Medulla oblongata (tissue), 1 donor: ENCODE measurements around the gene FAM171A2.
"Not testable (repeated sequence)": the region's sequence is repeated elsewhere in the genome, so short reads cannot be mapped to it uniquely, and the experiment has no call there.

Source experiments
- DNase-seq: peaks from one replicate; pipeline ENCODE4 v3.0.0-alpha.2; 2015; ENCODE audit errors: extremely low spot score

Gene FAM171A2

GRCh38 chr17:44383861-44384260, 20.2 kb upstream of the FAM171A2 start:
- DNase-seq: no peak

GRCh38 chr17:44383363-44383762, 19.7 kb upstream of the FAM171A2 start:
- DNase-seq: no peak

- DNase-seq: no peak
These were observed 19.3 kb upstream of the FAM171A2 start for GRCh38 chr17:44382917-44383316.

- DNase-seq: no peak
These were observed 18.2 kb upstream of the FAM171A2 start for GRCh38 chr17:44381810-44382305.

- DNase-seq: no peak
These were observed 17.1 kb upstream of the FAM171A2 start for GRCh38 chr17:44380767-44381166.

- DNase-seq: no peak
These were observed 16.2 kb upstream of the FAM171A2 start for GRCh38 chr17:44379887-44380286.

GRCh38 chr17:44378171-44378705, 14.6 kb upstream of the FAM171A2 start:
- DNase-seq: no peak

- DNase-seq: no peak
These were observed 13.1 kb upstream of the FAM171A2 start for GRCh38 chr17:44376779-44377178.

- peak; percentile 28 for DNase-seq
These were observed 12.5 kb upstream of the FAM171A2 start for GRCh38 chr17:44376124-44376523.

GRCh38 chr17:44375196-44376017, 11.8 kb upstream of the FAM171A2 start:
- DNase-seq: no peak

GRCh38 chr17:44374306-44375195, 10.9 kb upstream of the FAM171A2 start:
- no peak for DNase-seq

- DNase-seq: no peak
These were observed 8.4 kb upstream of the FAM171A2 start for GRCh38 chr17:44372036-44372435.

- DNase-seq: not testable (repeated sequence)
These were observed 5.9 kb upstream of the FAM171A2 start for GRCh38 chr17:44369414-44370023.

GRCh38 chr17:44368391-44369243, 5.0 kb upstream of the FAM171A2 start:
- not testable (repeated sequence) for DNase-seq

- no peak for DNase-seq
These were observed 3.8 kb upstream of the FAM171A2 start for GRCh38 chr17:44367231-44367979.

- DNase-seq: not testable (repeated sequence)
These were observed 1.4 kb upstream of the FAM171A2 start for GRCh38 chr17:44365051-44365450.

- DNase-seq: no peak
These were observed 572 bp downstream of the FAM171A2 start for GRCh38 chr17:44362949-44363612.

- no peak for DNase-seq
These were observed 1.1 kb downstream of the FAM171A2 start for GRCh38 chr17:44362459-44362948.
